HFF-Myc (cell line): ENCODE measurements around the gene SDF2.

Source experiments
- DNase-seq: peaks from one replicate; pipeline ENCODE4 v3.0.0-alpha.2; 2011; ENCODE audit warnings: low read depth; ENCODE audit errors: extremely low read depth
- H3K4me3 ChIP-seq: replicated peaks from 2 replicates; pipeline ENCODE4 v1.5.1; 2011; ENCODE audit warnings: low read depth, mild to moderate bottlenecking, control low read depth, low read length
- CTCF ChIP-seq: IDR thresholded peaks from 2 replicates; pipeline ENCODE4 v1.5.1; 2012; ENCODE audit warnings: mild to moderate bottlenecking, low read depth, low read length, control low read depth; ENCODE audit errors: missing control alignments

The SDF2 gene

GRCh38 chr17:28626818-28627217 is 34.9 kb downstream of the SDF2 start:
- no peak overlapping the region for H3K4me3 ChIP-seq
- no peak for TF ChIP-seq CTCF
- no peak for DNase-seq

- TF ChIP-seq CTCF = no peak
- no peak for DNase-seq
- H3K4me3 ChIP-seq = no peak overlapping the region
These were observed 37.6 kb downstream of the SDF2 start for GRCh38 chr17:28624148-28624547.

- TF ChIP-seq CTCF = no peak
- no peak for DNase-seq
- no peak overlapping the region for H3K4me3 ChIP-seq
These were observed 38.0 kb downstream of the SDF2 start for GRCh38 chr17:28623696-28624095.

GRCh38 chr17:28622186-28622585 is 39.5 kb downstream of the SDF2 start:
- DNase-seq = no peak
- no peak for TF ChIP-seq CTCF
- no peak overlapping the region for H3K4me3 ChIP-seq

GRCh38 chr17:28620010-28620409 is 41.7 kb downstream of the SDF2 start:
- H3K4me3 ChIP-seq = no peak overlapping the region
- TF ChIP-seq CTCF = no peak
- DNase-seq = no peak

- no peak overlapping the region for H3K4me3 ChIP-seq
- no peak for DNase-seq
- no peak for TF ChIP-seq CTCF
These were observed 43.2 kb downstream of the SDF2 start for GRCh38 chr17:28618464-28618863.

- DNase-seq = no peak
- H3K4me3 ChIP-seq = no peak overlapping the region
- no peak for TF ChIP-seq CTCF
These were observed 45.4 kb downstream of the SDF2 start for GRCh38 chr17:28616281-28616680.
